C4-2B (cell line): ENCODE results near the gene ITGBL1.

Experiments
- CTCF ChIP-seq: fragments of 450-650 bp; conservative IDR thresholded peaks from 2 replicates; pipeline ENCODE4 v1.5.1; 2017; ENCODE audit warnings: mild to moderate bottlenecking
- ZFX ChIP-seq: fragments of 450-650 bp; IDR thresholded peaks from 2 replicates; pipeline ENCODE4 v1.6.1; 2017

GRCh38 chr13:101752432-101752831 lies 300.0 kb downstream of the ITGBL1 start:
- no peak for TF ChIP-seq CTCF
- TF ChIP-seq ZFX = no peak
